HL-60/S4 treated with phorbol 12-myristate 13-acetate at 8.2 ng/mL for 4 days and 3 days (cell line): ENCODE results near the gene RPL18.
"Not testable (repeated sequence)": the region's sequence is repeated elsewhere in the genome, so short reads cannot be mapped to it uniquely, and the experiment has no call there.

Source experiments
- in situ Hi-C: fragments of 300-500 bp; cut with MboI; formaldehyde crosslinking; loops from 2 replicates; pipeline ENCODE4 v1.15.0; 2022; ENCODE audit warnings: low sequenced_read_pairs

The RPL18 gene

GRCh38 chr19:48644839-48645619, 26.1 kb upstream of the RPL18 start:
- in situ Hi-C loops, result no loop called here

GRCh38 chr19:48644355-48644754, 25.4 kb upstream of the RPL18 start:
- in situ Hi-C loops, result no loop called here

- in situ Hi-C loops, result no loop called here
Measured at GRCh38 chr19:48642862-48643261, 23.9 kb upstream of the RPL18 start.

- in situ Hi-C loops, result no loop called here
Measured at GRCh38 chr19:48641850-48642249, 22.9 kb upstream of the RPL18 start.

- in situ Hi-C loops, result no loop called here
Measured at GRCh38 chr19:48639483-48640375, 20.8 kb upstream of the RPL18 start.

GRCh38 chr19:48638831-48639381, 19.9 kb upstream of the RPL18 start:
- in situ Hi-C loops, result no loop called here

GRCh38 chr19:48637948-48638830, 19.2 kb upstream of the RPL18 start:
- in situ Hi-C loops, result no loop called here

GRCh38 chr19:48637449-48637947, 18.5 kb upstream of the RPL18 start:
- in situ Hi-C loops, result no loop called here

- in situ Hi-C loops, result no loop called here
Measured at GRCh38 chr19:48636859-48637448, 18.0 kb upstream of the RPL18 start, which contains the start of gene DBP. Gene DBP, minus strand, starts transcription at chr19:48637379. Its CDS starts 385 bp downstream, at chr19:48636994.

- in situ Hi-C loops, result no loop called here
Measured at GRCh38 chr19:48635966-48636858, 17.2 kb upstream of the RPL18 start.

- in situ Hi-C loops, result no loop called here
Measured at GRCh38 chr19:48635263-48635965, 16.4 kb upstream of the RPL18 start.

GRCh38 chr19:48634424-48635262, 15.7 kb upstream of the RPL18 start:
- in situ Hi-C loops, result no loop called here

- in situ Hi-C loops, result no loop called here
Measured at GRCh38 chr19:48634036-48634342, 15.0 kb upstream of the RPL18 start.

- in situ Hi-C loops, result no loop called here
Measured at GRCh38 chr19:48633148-48634035, 14.4 kb upstream of the RPL18 start.

GRCh38 chr19:48632692-48633147, 13.7 kb upstream of the RPL18 start:
- in situ Hi-C loops, result no loop called here

- in situ Hi-C loops, result not testable (repeated sequence)
Measured at GRCh38 chr19:48632286-48632685, 13.3 kb upstream of the RPL18 start.

GRCh38 chr19:48631225-48631624, 12.2 kb upstream of the RPL18 start:
- in situ Hi-C loops, result no loop called here
